ENCODE measurements around the gene PIF1.

Gene PIF1

GRCh38 chr15:64825431-64826294 lies at the start of gene PIF1:
Gene PIF1 (minus strand): TSS chr15:64825647. CDS start chr15:64824335, 1,312 bp downstream.
- DNase-seq (ENCODE audit: low spot score) = peak; percentile 97

DNA sequence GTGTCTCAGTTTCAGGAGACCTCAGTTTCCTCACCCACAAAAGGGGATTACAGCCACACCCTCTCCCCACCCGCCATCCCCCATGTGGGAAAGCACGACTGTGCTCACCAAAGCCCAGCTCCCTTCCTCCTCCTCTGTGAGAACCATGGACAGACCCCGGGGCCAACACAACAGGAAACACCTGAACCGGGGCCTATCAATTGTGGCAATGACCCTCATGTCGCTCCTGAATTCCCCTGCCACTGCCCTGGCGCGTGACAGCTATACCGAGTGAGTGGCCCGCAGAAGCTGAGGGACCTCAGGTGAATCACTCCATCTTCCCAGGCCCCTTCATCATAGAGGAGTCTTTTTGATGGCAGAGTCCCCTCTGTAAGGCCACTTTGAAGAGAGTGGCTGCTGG lies 44.9 kb upstream of the PIF1 start:
- no peak for DNase-seq (ENCODE audit: low spot score)

GRCh38 chr15:64869501-64869900 lies 44.1 kb upstream of the PIF1 start:
- DNase-seq (ENCODE audit: low spot score) = no peak

- no peak for DNase-seq (ENCODE audit: low spot score)
Observed at GRCh38 chr15:64865998-64866520, 40.6 kb upstream of the PIF1 start.

GRCh38 chr15:64865126-64865997 lies 39.9 kb upstream of the PIF1 start:
- DNase-seq (ENCODE audit: low spot score) = no peak

DNA sequence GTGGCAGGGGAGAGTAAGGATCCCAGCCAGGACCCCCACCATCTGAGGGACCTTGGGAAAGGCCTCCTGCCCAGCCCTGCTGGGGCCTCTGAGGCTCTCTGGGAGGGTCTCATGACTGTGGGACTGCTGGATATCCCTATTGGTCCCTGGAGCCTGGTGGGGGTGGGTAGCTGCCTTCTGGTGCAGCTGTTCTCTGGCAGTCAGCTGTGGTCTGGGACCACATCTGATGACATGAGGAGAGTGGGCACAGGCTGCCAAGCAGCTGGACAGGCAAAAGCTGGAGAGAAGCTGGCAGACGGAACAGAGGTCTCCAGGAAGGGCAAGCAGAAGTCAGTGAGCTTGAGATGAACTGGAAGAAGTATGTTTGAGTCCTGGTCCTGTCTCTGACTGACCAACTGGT lies 38.6 kb upstream of the PIF1 start:
- DNase-seq (ENCODE audit: low spot score) = no peak

DNA sequence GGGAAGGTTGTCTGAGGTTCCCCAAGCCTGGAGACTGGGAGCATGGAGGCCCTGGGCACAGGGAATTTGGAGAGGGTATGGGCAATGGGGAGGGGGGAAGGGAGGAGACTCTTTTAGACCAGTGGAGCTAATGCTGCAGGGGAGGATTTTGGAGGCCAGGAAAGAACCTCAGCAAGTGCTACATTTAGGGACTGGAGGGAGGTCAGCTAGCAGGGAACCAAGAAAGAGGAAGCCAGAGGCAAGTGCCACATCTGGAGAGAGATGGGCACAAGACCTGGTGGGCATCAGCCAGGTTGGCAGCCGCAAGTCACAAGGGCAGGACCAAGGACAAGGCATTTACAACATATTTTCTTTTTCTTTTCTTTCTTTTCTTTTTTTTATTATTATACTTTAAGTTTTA lies 37.0 kb upstream of the PIF1 start:
- no peak for DNase-seq (ENCODE audit: low spot score)

DNA sequence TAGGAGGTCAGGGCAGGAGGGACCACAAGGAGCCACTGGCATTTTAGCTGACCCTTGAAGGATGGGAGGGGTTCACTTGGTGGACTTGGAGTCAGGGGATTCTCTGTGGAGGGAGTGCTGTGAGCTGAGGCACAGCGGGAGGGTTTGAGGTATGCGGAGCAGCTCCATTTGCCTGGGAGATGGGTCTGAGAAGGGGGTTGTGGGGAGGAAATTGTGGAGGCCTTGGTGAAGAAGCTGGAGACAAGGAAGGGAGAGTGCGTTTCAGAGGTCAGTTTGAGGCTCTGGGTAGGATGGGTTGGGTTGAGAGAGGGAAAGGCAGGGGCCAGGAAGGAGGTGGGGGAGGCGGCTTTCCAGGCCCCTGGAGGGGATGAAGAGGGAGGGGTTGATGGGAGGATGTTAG lies 36.5 kb upstream of the PIF1 start:
- no peak for DNase-seq (ENCODE audit: low spot score)

GRCh38 chr15:64861331-64861730 lies 35.9 kb upstream of the PIF1 start:
- no peak for DNase-seq (ENCODE audit: low spot score)

DNA sequence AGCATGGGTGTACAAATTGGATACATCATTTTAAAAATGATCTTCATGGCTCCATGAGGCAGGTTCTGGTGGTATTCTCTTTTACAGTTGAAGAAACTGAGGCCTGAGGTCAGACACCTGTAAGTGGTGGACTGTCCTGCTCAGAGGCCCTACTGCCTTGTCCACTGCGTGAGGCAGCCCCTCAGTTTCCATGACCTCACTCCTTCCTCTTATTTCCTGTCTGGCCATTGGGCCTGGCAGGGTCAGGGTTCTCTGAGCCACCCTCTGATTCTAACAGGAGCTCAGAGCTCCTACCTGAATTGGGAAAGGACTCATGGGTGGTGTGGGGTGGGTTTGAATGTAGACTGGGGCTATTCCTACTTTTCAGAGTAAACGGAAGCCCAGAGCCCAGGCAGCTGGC lies 33.8 kb upstream of the PIF1 start:
- DNase-seq (ENCODE audit: low spot score) = no peak

GRCh38 chr15:64858021-64858575 lies 32.7 kb upstream of the PIF1 start:
- DNase-seq (ENCODE audit: low spot score) = no peak

DNA sequence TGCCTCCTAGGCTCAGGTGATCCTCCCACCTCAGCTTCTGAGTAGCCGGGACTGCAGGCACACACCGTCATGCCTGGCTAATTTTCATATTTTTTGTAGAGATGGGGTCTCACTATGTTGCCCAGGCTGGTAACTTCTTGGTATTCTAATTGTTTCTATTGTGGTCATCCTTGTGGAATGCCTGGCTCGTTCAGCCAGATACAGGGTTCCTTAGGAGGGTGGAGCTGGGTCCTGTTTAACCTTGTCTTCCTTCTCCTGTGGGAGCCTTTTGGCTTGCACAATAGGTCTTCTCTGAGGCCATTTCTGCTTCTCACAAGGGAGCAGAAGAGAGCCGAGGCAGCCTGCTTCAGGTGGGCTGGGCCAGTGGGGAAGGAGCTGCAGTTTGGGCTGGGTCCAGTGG lies 32.0 kb upstream of the PIF1 start:
- no peak for DNase-seq (ENCODE audit: low spot score)

GRCh38 chr15:64856429-64857145 lies 31.1 kb upstream of the PIF1 start:
- DNase-seq (ENCODE audit: low spot score) = no peak

GRCh38 chr15:64855205-64855975 lies 29.9 kb upstream of the PIF1 start:
- no peak for DNase-seq (ENCODE audit: low spot score)

DNA sequence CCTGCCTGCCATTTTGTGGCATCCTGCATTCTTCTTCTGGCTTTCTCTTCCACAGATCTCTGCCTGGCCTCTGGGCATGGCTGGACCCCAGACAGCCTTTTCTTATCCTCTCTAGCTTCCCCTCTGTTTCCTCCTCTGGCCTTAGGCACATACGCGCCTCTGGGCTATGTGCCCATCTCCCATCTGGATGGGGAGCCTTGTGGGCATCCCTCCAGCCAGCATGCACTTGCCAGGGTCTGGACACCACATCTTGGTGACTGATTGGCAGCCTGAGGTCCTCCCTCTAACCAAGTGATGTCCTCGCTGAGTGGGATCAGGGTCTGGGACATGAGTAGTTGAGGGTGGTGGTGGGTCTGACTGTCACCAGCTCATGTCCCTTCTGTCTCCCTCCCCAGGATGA lies 29.1 kb upstream of the PIF1 start:
- no peak for DNase-seq (ENCODE audit: low spot score)

GRCh38 chr15:64854041-64854440 lies 28.6 kb upstream of the PIF1 start:
- DNase-seq (ENCODE audit: low spot score) = no peak

DNA sequence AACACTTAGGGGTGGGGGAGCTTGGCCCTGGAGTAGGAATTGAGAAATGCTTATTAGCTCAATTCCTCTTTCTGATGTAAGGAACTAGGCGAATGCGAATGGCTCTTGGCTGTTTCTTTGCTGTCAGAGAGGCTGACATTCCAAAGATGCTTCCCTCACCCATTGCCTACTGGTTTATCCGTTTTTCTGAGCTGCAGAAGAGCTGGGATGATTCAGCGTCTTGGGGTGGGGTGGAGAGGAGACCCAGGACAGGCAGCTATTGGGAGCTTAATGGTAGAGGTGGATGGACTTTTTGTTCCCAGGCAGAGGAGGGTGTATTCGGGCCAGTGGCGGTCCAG lies 26.0 kb upstream of the PIF1 start:
- no peak for DNase-seq (ENCODE audit: low spot score)

DNA sequence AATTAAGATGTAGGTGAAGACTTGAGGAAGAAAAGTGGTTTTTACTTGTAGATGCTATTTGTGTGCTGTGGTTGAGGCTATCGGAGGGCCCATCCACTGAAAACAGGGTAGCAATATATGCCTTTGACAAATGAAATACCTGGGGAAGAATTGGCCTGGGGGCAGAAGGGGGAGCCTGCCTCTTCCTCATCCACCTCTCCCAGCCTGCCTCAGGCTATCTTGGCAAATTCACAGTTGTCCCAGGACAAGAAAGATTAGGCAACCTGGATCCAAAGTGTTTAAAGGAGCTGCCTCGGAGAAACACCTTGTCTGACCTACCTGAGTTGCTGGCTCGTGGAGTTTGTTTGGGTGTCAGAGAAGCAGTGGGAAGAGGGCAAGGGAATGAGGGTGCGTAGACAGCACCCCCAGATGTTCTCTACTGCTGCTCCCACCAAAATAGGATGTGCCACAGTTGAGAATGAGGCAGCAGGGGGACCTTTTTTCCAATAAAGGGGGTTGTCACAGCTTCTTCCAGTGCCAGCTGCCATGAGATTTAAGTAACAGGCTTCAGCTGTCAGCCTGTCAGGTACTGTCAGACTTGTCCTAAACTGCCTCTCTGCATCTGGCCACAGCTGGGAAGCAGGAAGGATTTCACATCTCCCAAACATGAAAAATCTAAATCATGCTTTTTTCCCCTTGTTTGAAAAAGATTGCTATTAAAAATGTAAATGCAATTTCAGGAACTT lies 25.5 kb upstream of the PIF1 start:
- no peak for DNase-seq (ENCODE audit: low spot score)

- no peak for DNase-seq (ENCODE audit: low spot score)
Observed at GRCh38 chr15:64847876-64848716, 22.6 kb upstream of the PIF1 start.

GRCh38 chr15:64847448-64847847 lies 22.0 kb upstream of the PIF1 start:
- DNase-seq (ENCODE audit: low spot score) = no peak
